ENCODE data around the gene WDR6.

GRCh38 chr3:49032646-49033304 lies 25.6 kb downstream of the WDR6 start:
- no peak for TF ChIP-seq ELF4 (IDR thresholded peaks at IDR 0.05)
- no peak for TF ChIP-seq SP1 (IDR thresholded peaks at IDR 0.05)
- TF ChIP-seq FOXA1 (IDR thresholded peaks at IDR 0.05): no peak
- no peak for TF ChIP-seq CTBP1 (IDR thresholded peaks at IDR 0.05; ENCODE audit: borderline replicate concordance)
- no peak for TF ChIP-seq NFRKB (IDR thresholded peaks at IDR 0.05)
- no peak for TF ChIP-seq FOXM1 (IDR thresholded peaks at IDR 0.05; ENCODE audit: borderline replicate concordance)
- no peak for TF ChIP-seq L3MBTL2 (conservative IDR thresholded peaks at IDR 0.05)
- TF ChIP-seq BHLHE40 (IDR thresholded peaks at IDR 0.05; ENCODE audit: borderline replicate concordance): no peak
- no peak for TF ChIP-seq SUZ12 (IDR thresholded peaks at IDR 0.05)
- TF ChIP-seq ZNF384 (IDR thresholded peaks at IDR 0.05): no peak

Measured in HEK293T (cell line).